Lung (tissue), 12 donors: ENCODE data around the gene KANK2. TPM values are rescaled to one million over a fixed set of nuclear protein-coding genes. Genes with fewer than 3 reads are reported as not detected.
"Not testable (repeated sequence)": the region's sequence is repeated elsewhere in the genome, so short reads cannot be mapped to it uniquely, and the experiment has no call there.

Experiments used
- ATAC-seq: fragments of 200-7000 bp; cut with Tn5 transposase; one replicate; pipeline ENCODE4 v1.9.1; 2020; ENCODE audit warnings: moderate number of reproducible peaks; ENCODE audit not compliant: insufficient read depth, low FRiP score
- DNase-seq, 3 donors: peaks; one replicate each; pipeline ENCODE4 v3.0.0-alpha.2; 2013 to 2017
- H3K27ac ChIP-seq, 2 donors: one replicate each; pipeline ENCODE4 v1.5.1; 2013; ENCODE audit warnings: mild to moderate bottlenecking in 2 of 2, moderate library complexity in 2 of 2, control low read depth in 1 of 2, inconsistent platforms in 1 of 2, low read depth in 1 of 2, low read length in 1 of 2
- H3K27me3 ChIP-seq, 3 donors: one replicate each; pipeline ENCODE4 v1.5.1; 2013; ENCODE audit warnings: low read length in 2 of 3; ENCODE audit not compliant: control insufficient read depth in 3 of 3, insufficient read depth in 3 of 3
- H3K36me3 ChIP-seq, 4 donors: one replicate each; pipeline ENCODE4 v1.5.1; 2013; ENCODE audit warnings: low read length in 4 of 4, mild to moderate bottlenecking in 1 of 4, moderate library complexity in 1 of 4; ENCODE audit not compliant: control insufficient read depth in 4 of 4, insufficient read depth in 4 of 4
- H3K4me1 ChIP-seq, 5 donors: one replicate each; pipeline ENCODE4 v1.5.1; 2013; ENCODE audit warnings: low read length in 5 of 5, mild to moderate bottlenecking in 2 of 5, moderate library complexity in 1 of 5; ENCODE audit not compliant: control insufficient read depth in 5 of 5, insufficient read depth in 5 of 5
- H3K4me3 ChIP-seq: one replicate; pipeline ENCODE4 v1.5.1; 2013; ENCODE audit warnings: mild to moderate bottlenecking, control low read depth, moderate library complexity
- H3K9ac ChIP-seq, 2 donors: one replicate each; pipeline ENCODE4 v1.5.1; 2013; ENCODE audit warnings: low read length in 2 of 2, control low read depth in 1 of 2; ENCODE audit not compliant: insufficient read depth in 1 of 2
- H3K9me3 ChIP-seq, 4 donors: one replicate each; pipeline ENCODE4 v1.5.1; 2013; ENCODE audit warnings: low read length in 3 of 4, mild to moderate bottlenecking in 1 of 4, moderate library complexity in 1 of 4; ENCODE audit not compliant: control insufficient read depth in 4 of 4, insufficient read depth in 3 of 4
- WGBS, 2 donors: extraction: QIAGEN DNeasy Blood & Tissue Kit; methylation state at CpG; one replicate each; pipeline ENCODE4 v1.1.7; 2013; 5-methylcytosine and 5-hydroxymethylcytosine counted together
- polyA plus RNA-seq, 2 donors: library from polyadenylated mRNA; stranded (reverse); fragments of 200-250 nt; gene quantifications; one replicate each; pipeline ENCODE4 v1.2.1, GENCODE V29; 2013
- total RNA-seq, 2 donors: library from RNA; depleted of rRNA in 1 of 2; stranded (reverse); fragments of >200 nt in 1 of 2; gene quantifications; one replicate each; pipeline ENCODE4 v1.2.1, GENCODE V29; 2014 to 2021
- TF ChIP-seq, protein P1 (sequence below): IDR thresholded peaks from 2 replicates; pipeline ENCODE4 v1.5.1; 2012; ENCODE audit warnings: mild to moderate bottlenecking; ENCODE audit errors: control extremely low read depth, extremely low read depth
- donor health status: control.
- donor health status: control.
- donor health status: Bipolar disorder and iron deficiency.
- donor health status: healthy.
- donor health status: DM: yes; HTN: yes; CAD: no.

Gene KANK2
- total and polyA plus RNA-seq, 4 donors, result 90.1 to 164 (median 113) TPM

GRCh38 chr19:11179716-11180297 lies 17.5 kb downstream of the KANK2 start:
- H3K36me3 ChIP-seq, result peaks cover 9 to 59% (median 35%) of the 10 kb centered on the region in 4 donors

DNA sequence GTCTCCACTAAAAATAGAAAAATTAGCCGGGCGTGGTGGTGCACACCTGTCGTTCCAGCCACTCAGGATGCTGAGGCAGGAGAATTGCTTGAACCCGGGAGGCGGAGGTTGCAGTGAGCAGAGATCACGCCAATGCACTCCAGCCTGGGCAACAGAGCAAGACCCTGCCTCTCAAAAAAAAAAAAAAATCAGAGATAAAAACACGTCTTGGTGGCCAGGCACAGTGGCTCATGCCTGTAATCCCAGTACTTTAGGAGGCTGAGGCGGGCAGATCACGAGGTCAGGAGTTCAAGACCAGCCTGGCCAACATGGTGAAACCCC lies 18.2 kb downstream of the KANK2 start:
- H3K9me3 ChIP-seq, H3K27ac ChIP-seq, DNase-seq, H3K9ac ChIP-seq, H3K4me3 ChIP-seq, ATAC-seq, H3K27me3 ChIP-seq, H3K4me1 ChIP-seq: not testable (repeated sequence)
- 91 to 95% methylated on average over 9 of the region's 9 CpGs for WGBS, 2 donors
- peaks cover 9 to 56% (median 40%) of the 10 kb centered on the region in 4 donors for H3K36me3 ChIP-seq

More at GRCh38 chr19:11179716-11180297, 17.5 kb downstream of the KANK2 start:
- DNase-seq (no peak), ATAC-seq (no peak)
- Histone ChIP-seq H3K27me3 (no peaks in the 10 kb centered on the region), H3K4me1 (peaks cover 0 to 9% (median 0%) of the 10 kb centered on the region in 5 donors), H3K9me3 (no peaks in the 10 kb centered on the region), H3K27ac (peak overlapping the region; percentile 0 to 18), H3K4me3 (no peak overlapping the region), H3K9ac (no peak overlapping the region)
- 45 to 59% methylated on average over 11 of the region's 11 CpGs for WGBS, 2 donors
- TF ChIP-seq, protein P1, sequence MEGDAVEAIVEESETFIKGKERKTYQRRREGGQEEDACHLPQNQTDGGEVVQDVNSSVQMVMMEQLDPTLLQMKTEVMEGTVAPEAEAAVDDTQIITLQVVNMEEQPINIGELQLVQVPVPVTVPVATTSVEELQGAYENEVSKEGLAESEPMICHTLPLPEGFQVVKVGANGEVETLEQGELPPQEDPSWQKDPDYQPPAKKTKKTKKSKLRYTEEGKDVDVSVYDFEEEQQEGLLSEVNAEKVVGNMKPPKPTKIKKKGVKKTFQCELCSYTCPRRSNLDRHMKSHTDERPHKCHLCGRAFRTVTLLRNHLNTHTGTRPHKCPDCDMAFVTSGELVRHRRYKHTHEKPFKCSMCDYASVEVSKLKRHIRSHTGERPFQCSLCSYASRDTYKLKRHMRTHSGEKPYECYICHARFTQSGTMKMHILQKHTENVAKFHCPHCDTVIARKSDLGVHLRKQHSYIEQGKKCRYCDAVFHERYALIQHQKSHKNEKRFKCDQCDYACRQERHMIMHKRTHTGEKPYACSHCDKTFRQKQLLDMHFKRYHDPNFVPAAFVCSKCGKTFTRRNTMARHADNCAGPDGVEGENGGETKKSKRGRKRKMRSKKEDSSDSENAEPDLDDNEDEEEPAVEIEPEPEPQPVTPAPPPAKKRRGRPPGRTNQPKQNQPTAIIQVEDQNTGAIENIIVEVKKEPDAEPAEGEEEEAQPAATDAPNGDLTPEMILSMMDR, result no peak

- TF ChIP-seq, protein P1, result no peak
- Histone ChIP-seq H3K9me3 (no peaks in the 10 kb centered on the region), H3K27me3 (no peaks in the 10 kb centered on the region), H3K4me3 (no peak overlapping the region), H3K27ac (no peak overlapping the region), H3K4me1 (peaks cover 0 to 9% (median 0%) of the 10 kb centered on the region in 5 donors), H3K36me3 (peaks cover 11 to 57% (median 50%) of the 10 kb centered on the region in 4 donors), H3K9ac (no peak overlapping the region)
- WGBS, 2 donors, result 92 to 96% methylated on average over 9 of the region's 9 CpGs
- ATAC-seq (no peak), DNase-seq (no peak)
Measured at GRCh38 chr19:11177592-11177991, 19.8 kb downstream of the KANK2 start.

DNA sequence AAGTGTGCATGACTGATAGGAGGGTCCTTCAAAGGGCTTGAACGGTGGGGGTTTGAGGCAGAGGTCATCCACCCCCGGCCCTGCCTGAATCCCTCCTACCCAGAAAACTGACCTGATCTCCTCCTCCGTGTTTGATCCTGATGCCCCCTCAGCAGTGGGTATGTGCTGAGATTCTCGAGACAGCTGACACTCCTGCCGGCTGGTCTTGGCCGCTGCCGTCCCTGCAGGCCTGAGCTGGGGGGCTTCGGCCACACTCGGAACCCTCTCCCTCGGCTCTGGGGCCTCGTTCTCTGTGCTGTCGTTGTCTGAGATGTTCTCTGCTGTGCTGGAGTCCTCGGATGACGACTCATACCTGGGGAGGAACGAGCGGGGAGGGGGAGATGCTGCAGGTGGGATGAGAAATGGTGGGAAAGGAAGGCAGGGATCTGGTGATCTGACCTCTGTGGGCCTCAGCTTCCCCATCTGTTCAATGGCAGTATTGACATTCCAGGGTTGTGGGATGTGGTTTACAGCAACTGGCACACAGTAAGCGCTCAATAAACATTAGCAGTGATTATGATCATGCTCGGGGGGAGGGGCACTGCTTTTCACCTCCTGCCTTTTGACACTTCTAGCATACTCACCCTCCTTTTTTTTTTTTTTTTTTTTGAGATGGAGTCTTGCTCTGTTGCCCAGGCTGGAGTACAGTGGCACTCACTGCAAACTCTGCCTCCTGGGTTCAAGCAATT lies 20.7 kb downstream of the KANK2 start:
- Histone ChIP-seq H3K27ac (no peak overlapping the region), H3K27me3 (no peaks in the 10 kb centered on the region), H3K9me3 (no peaks in the 10 kb centered on the region), H3K4me3 (no peak overlapping the region), H3K4me1 (peaks cover 0 to 9% (median 0%) of the 10 kb centered on the region in 5 donors), H3K9ac (no peak overlapping the region), H3K36me3 (peaks cover 11 to 62% (median 54%) of the 10 kb centered on the region in 4 donors)
- 95 to 96% methylated on average over 18 of the region's 18 CpGs for WGBS, 2 donors
- ATAC-seq, result no peak
- TF ChIP-seq, protein P1, result no peak
- DNase-seq, result no peak
